HG03175 (cell line): Measurements from ENCODE around the gene KIF5B.

ENCODE experiments used
- ATAC-seq: cut with Tn5 transposase; IDR thresholded peaks from one replicate; pipeline ENCODE4 v1.9.1; 2021; ENCODE audit warnings: mild to moderate bottlenecking, moderate library complexity; ENCODE audit not compliant: unreplicated experiment

KIF5B gene

GRCh38 chr10:31962826-31963588, 93.2 kb downstream of the KIF5B start:
- no peak for ATAC-seq

- ATAC-seq = no peak
Measured at GRCh38 chr10:31961277-31962074, 94.7 kb downstream of the KIF5B start.

- no peak for ATAC-seq
Measured at GRCh38 chr10:31959461-31960173, 96.6 kb downstream of the KIF5B start.
